HepG2 (cell line): ENCODE data around the gene PDCD10. TPM values are rescaled to one million over a fixed set of nuclear protein-coding genes. Genes with fewer than 3 reads are reported as not detected.
A peak's percentile ranks its signal among the peaks of the same experiment; 100 is the strongest.

Source experiments
- CBX5 ChIP-seq: sonication (generic); formaldehyde crosslinking; IDR thresholded peaks from 2 replicates; pipeline ENCODE4 v1.4.0; 2020; ENCODE audit warnings: missing genetic modification reagents, borderline replicate concordance
- HMG20B ChIP-seq: conservative IDR thresholded peaks from 2 replicates; pipeline ENCODE4 v1.6.1; 2016; ENCODE audit warnings: missing genetic modification reagents, missing compliant biosample characterization
- MTF1 ChIP-seq: sonication (generic); formaldehyde crosslinking; IDR thresholded peaks from 2 replicates; pipeline ENCODE4 v1.5.0; 2020; ENCODE audit warnings: missing genetic modification reagents
- MTF2 ChIP-seq: sonication (generic); formaldehyde crosslinking; IDR thresholded peaks from 2 replicates; pipeline ENCODE4 v1.5.0; 2020; ENCODE audit warnings: missing genetic modification reagents, borderline replicate concordance
- NCOR1 ChIP-seq: fragments of 200-600 bp; sonication (generic); IDR thresholded peaks from 2 replicates; pipeline ENCODE4 v1.7.0; 2017; ENCODE audit warnings: antibody characterized with exemption, low read length, borderline replicate concordance
- RBM22 ChIP-seq: fragments of 200-400 bp; formaldehyde crosslinking; optimal IDR thresholded peaks from 2 replicates; pipeline ENCODE3; 2017; ENCODE audit warnings: mild to moderate bottlenecking, low read length, moderate library complexity
- RXRB ChIP-seq: IDR thresholded peaks from 2 replicates; pipeline ENCODE4 v1.6.1; 2016; ENCODE audit warnings: borderline replicate concordance, missing genetic modification reagents, missing compliant biosample characterization
- TBP ChIP-seq: sonication (generic); formaldehyde crosslinking; IDR thresholded peaks from 2 replicates; pipeline ENCODE4 v1.5.0; 2020; ENCODE audit warnings: missing genetic modification reagents
- ZNF431 ChIP-seq: sonication (generic); formaldehyde crosslinking; IDR thresholded peaks from 2 replicates; pipeline ENCODE4 v1.9.0; 2022; ENCODE audit warnings: missing genetic modification reagents, low read depth, mild to moderate bottlenecking, borderline replicate concordance
- ZNF652 ChIP-seq: IDR thresholded peaks from 2 replicates; pipeline ENCODE4 v1.6.1; 2016; ENCODE audit warnings: low read depth, borderline replicate concordance
- ZNF703 ChIP-seq: sonication (generic); formaldehyde crosslinking; IDR thresholded peaks from 2 replicates; pipeline ENCODE4 v1.5.1; 2020; ENCODE audit warnings: missing genetic modification reagents, mild to moderate bottlenecking, moderate library complexity, borderline replicate concordance
- polyA plus RNA-seq, 8 experiments: library from polyadenylated mRNA; depleted of rRNA in 3 of 8; stranded (reverse) in 7 of 8; unstranded in 1 of 8; fragments of >200 nt; fragmentation: Illumina TruSeq in 4 of 8; extraction: Trizol in 4 of 8; gene quantifications; 2 replicates each; pipeline versions ENCODE4 v1.2.1 to v1.2.3, GENCODE V29; 2011 to 2016; ENCODE audit warnings: low read depth in 4 of 8, missing spikeins in 1 of 8, mixed read lengths in 1 of 8; ENCODE audit not compliant: insufficient read depth in 1 of 8
- total RNA-seq, 5 experiments: library from RNA; depleted of rRNA; stranded (reverse); fragments of >200 nt; fragmentation: Illumina TruSeq; extraction: Trizol; gene quantifications; 2 replicates each; pipeline ENCODE4 v1.2.3, GENCODE V29; 2016; ENCODE audit warnings: low read depth in 1 of 5
- TF ChIP-seq, protein P1 (sequence below): IDR thresholded peaks from 2 replicates; pipeline ENCODE4 v1.6.1; 2016; ENCODE audit warnings: missing genetic modification reagents, missing compliant biosample characterization
- TF ChIP-seq, protein P2 (sequence below): sonication (generic); formaldehyde crosslinking; conservative IDR thresholded peaks from 2 replicates; pipeline ENCODE4 v1.4.0; 2020; ENCODE audit warnings: mild to moderate bottlenecking, missing genetic modification reagents, moderate library complexity
- TF ChIP-seq, protein P3 (sequence below): sonication (generic); formaldehyde crosslinking; IDR thresholded peaks from 2 replicates; pipeline ENCODE4 v1.4.0; 2020; ENCODE audit warnings: missing genetic modification reagents
- TF ChIP-seq, protein P4 (sequence below): sonication (generic); formaldehyde crosslinking; IDR thresholded peaks from 2 replicates; pipeline ENCODE4 v1.8.1; 2023; ENCODE audit warnings: mild to moderate bottlenecking, missing genetic modification reagents, borderline replicate concordance
- TF ChIP-seq, protein P5 (sequence below): sonication (generic); formaldehyde crosslinking; IDR thresholded peaks from 2 replicates; pipeline ENCODE4 v1.5.1; 2020; ENCODE audit warnings: mild to moderate bottlenecking, missing genetic modification reagents, borderline replicate concordance
- TF ChIP-seq, protein P6 (sequence below): sonication (generic); formaldehyde crosslinking; IDR thresholded peaks from 2 replicates; pipeline ENCODE4 v1.4.0; 2020; ENCODE audit warnings: mild to moderate bottlenecking, low read depth, missing genetic modification reagents

The PDCD10 gene
- total and polyA plus RNA-seq, 2 of the 13 experiments (the other 11 are each of a cell fraction or from before 2014, with no cell fraction given) = 48.5 to 53.9 TPM

DNA sequence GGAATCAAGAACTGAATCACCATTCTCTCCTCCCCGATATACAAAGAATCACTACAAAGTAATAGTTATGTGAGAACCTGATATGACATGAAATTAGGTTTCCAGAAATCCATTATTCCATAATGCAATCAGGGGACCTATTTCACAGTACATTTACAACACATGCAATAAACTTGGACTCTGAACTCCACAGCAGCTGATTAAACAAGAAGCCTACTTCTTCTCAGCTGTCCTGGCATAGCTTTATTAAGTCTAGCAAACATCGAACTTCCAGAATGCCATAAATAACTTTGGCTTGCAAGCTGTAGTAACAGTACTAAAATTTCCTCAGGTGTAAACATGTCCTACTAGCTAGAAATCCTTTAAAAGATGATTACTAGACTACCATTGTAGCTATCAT, 17.8 kb downstream of the PDCD10 start (continued):
- TF ChIP-seq HMG20B (CRISPR knock-in tag) (0 out of 2 replicates have a peak, but pooled peaks have one; percentile 33), ZNF652 (CRISPR knock-in tag) (peak; percentile 45), ZNF703 (CRISPR knock-in tag) (no peak), RBM22 (no peak), RXRB (0 out of 2 replicates have a peak, but pooled peaks have one; percentile 31), TBP (CRISPR knock-in tag) (no peak), MTF2 (CRISPR knock-in tag) (no peak), ZNF431 (no peak), NCOR1 (peak; percentile 73; the same call in 1 of the 2 replicates), MTF1 (no peak), CBX5 (CRISPR knock-in tag) (no peak)
- TF ChIP-seq, protein P1, sequence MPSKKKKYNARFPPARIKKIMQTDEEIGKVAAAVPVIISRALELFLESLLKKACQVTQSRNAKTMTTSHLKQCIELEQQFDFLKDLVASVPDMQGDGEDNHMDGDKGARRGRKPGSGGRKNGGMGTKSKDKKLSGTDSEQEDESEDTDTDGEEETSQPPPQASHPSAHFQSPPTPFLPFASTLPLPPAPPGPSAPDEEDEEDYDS (CRISPR knock-in tag) = 0 out of 2 replicates have a peak, but pooled peaks have one; percentile 10
- TF ChIP-seq, protein P2, sequence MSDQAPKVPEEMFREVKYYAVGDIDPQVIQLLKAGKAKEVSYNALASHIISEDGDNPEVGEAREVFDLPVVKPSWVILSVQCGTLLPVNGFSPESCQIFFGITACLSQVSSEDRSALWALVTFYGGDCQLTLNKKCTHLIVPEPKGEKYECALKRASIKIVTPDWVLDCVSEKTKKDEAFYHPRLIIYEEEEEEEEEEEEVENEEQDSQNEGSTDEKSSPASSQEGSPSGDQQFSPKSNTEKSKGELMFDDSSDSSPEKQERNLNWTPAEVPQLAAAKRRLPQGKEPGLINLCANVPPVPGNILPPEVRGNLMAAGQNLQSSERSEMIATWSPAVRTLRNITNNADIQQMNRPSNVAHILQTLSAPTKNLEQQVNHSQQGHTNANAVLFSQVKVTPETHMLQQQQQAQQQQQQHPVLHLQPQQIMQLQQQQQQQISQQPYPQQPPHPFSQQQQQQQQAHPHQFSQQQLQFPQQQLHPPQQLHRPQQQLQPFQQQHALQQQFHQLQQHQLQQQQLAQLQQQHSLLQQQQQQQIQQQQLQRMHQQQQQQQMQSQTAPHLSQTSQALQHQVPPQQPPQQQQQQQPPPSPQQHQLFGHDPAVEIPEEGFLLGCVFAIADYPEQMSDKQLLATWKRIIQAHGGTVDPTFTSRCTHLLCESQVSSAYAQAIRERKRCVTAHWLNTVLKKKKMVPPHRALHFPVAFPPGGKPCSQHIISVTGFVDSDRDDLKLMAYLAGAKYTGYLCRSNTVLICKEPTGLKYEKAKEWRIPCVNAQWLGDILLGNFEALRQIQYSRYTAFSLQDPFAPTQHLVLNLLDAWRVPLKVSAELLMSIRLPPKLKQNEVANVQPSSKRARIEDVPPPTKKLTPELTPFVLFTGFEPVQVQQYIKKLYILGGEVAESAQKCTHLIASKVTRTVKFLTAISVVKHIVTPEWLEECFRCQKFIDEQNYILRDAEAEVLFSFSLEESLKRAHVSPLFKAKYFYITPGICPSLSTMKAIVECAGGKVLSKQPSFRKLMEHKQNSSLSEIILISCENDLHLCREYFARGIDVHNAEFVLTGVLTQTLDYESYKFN (CRISPR knock-in tag) = peak; percentile 59
- TF ChIP-seq, protein P3, sequence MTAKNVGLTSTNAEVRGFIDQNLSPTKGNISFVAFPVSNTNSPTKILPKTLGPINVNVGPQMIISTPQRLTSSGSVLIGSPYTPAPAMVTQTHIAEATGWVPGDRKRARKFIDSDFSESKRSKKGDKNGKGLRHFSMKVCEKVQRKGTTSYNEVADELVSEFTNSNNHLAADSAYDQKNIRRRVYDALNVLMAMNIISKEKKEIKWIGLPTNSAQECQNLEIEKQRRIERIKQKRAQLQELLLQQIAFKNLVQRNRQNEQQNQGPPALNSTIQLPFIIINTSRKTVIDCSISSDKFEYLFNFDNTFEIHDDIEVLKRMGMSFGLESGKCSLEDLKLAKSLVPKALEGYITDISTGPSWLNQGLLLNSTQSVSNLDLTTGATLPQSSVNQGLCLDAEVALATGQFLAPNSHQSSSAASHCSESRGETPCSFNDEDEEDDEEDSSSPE (CRISPR knock-in tag) = no peak
- TF ChIP-seq, protein P4, sequence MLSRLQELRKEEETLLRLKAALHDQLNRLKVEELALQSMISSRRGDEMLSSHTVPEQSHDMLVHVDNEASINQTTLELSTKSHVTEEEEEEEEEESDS (CRISPR knock-in tag) = no peak
- TF ChIP-seq, protein P5, sequence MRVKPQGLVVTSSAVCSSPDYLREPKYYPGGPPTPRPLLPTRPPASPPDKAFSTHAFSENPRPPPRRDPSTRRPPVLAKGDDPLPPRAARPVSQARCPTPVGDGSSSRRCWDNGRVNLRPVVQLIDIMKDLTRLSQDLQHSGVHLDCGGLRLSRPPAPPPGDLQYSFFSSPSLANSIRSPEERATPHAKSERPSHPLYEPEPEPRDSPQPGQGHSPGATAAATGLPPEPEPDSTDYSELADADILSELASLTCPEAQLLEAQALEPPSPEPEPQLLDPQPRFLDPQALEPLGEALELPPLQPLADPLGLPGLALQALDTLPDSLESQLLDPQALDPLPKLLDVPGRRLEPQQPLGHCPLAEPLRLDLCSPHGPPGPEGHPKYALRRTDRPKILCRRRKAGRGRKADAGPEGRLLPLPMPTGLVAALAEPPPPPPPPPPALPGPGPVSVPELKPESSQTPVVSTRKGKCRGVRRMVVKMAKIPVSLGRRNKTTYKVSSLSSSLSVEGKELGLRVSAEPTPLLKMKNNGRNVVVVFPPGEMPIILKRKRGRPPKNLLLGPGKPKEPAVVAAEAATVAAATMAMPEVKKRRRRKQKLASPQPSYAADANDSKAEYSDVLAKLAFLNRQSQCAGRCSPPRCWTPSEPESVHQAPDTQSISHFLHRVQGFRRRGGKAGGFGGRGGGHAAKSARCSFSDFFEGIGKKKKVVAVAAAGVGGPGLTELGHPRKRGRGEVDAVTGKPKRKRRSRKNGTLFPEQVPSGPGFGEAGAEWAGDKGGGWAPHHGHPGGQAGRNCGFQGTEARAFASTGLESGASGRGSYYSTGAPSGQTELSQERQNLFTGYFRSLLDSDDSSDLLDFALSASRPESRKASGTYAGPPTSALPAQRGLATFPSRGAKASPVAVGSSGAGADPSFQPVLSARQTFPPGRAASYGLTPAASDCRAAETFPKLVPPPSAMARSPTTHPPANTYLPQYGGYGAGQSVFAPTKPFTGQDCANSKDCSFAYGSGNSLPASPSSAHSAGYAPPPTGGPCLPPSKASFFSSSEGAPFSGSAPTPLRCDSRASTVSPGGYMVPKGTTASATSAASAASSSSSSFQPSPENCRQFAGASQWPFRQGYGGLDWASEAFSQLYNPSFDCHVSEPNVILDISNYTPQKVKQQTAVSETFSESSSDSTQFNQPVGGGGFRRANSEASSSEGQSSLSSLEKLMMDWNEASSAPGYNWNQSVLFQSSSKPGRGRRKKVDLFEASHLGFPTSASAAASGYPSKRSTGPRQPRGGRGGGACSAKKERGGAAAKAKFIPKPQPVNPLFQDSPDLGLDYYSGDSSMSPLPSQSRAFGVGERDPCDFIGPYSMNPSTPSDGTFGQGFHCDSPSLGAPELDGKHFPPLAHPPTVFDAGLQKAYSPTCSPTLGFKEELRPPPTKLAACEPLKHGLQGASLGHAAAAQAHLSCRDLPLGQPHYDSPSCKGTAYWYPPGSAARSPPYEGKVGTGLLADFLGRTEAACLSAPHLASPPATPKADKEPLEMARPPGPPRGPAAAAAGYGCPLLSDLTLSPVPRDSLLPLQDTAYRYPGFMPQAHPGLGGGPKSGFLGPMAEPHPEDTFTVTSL = peak; percentile 78; the same call in 1 of the 2 replicates
- TF ChIP-seq, protein P6, sequence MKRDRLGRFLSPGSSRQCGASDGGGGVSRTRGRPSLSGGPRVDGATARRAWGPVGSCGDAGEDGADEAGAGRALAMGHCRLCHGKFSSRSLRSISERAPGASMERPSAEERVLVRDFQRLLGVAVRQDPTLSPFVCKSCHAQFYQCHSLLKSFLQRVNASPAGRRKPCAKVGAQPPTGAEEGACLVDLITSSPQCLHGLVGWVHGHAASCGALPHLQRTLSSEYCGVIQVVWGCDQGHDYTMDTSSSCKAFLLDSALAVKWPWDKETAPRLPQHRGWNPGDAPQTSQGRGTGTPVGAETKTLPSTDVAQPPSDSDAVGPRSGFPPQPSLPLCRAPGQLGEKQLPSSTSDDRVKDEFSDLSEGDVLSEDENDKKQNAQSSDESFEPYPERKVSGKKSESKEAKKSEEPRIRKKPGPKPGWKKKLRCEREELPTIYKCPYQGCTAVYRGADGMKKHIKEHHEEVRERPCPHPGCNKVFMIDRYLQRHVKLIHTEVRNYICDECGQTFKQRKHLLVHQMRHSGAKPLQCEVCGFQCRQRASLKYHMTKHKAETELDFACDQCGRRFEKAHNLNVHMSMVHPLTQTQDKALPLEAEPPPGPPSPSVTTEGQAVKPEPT (CRISPR knock-in tag) = no peak
